DND-41 (cell line): ENCODE results near the gene CEP95.
A peak's percentile ranks its signal among the peaks of the same experiment; 100 is the strongest.

Experiments used
- ATAC-seq: fragments of 200-7000 bp; cut with Tn5 transposase; 3 replicates; pipeline ENCODE4 v1.9.1; 2021; ENCODE audit warnings: low read depth; ENCODE audit not compliant: insufficient read depth
- DNase-seq: peaks from one replicate; pipeline ENCODE4 v3.0.0-alpha.2; 2020
- H2AFZ ChIP-seq: 2 replicates; pipeline ENCODE4 v1.6.0; 2012; ENCODE audit warnings: low read depth, low read length
- H3K27ac ChIP-seq: 2 replicates; pipeline ENCODE4 v1.5.1; 2012; ENCODE audit warnings: low read length, inconsistent platforms
- H3K27me3 ChIP-seq: fragments of 200-600 bp; sonication (generic); 2 replicates; pipeline ENCODE4 v1.6.0; 2012; ENCODE audit warnings: low read length, mild to moderate bottlenecking, inconsistent platforms; ENCODE audit not compliant: insufficient read depth, poor library complexity
- H3K36me3 ChIP-seq: 2 replicates; pipeline ENCODE4 v1.5.1; 2012; ENCODE audit warnings: low read length, inconsistent platforms; ENCODE audit not compliant: insufficient read depth
- H3K4me1 ChIP-seq: 2 replicates; pipeline ENCODE4 v1.5.1; 2012; ENCODE audit warnings: mild to moderate bottlenecking, low read length; ENCODE audit not compliant: insufficient read depth
- H3K4me2 ChIP-seq: 2 replicates; pipeline ENCODE4 v1.6.0; 2012; ENCODE audit warnings: mild to moderate bottlenecking, moderate library complexity, low read length, inconsistent platforms; ENCODE audit not compliant: insufficient read depth
- H3K4me3 ChIP-seq, 2 experiments: fragments of 200-600 bp in 1 of 2; shearing (Covaris generic) in 1 of 2; 2 replicates each; pipeline ENCODE4 v1.5.1; 2012 to 2016; ENCODE audit warnings: inconsistent platforms in 2 of 2, low read length in 2 of 2, mild to moderate bottlenecking in 2 of 2, low read depth in 1 of 2, moderate library complexity in 1 of 2
- H3K79me2 ChIP-seq: 2 replicates; pipeline ENCODE4 v1.6.0; 2012; ENCODE audit warnings: low read length, inconsistent platforms; ENCODE audit not compliant: insufficient read depth
- H3K9ac ChIP-seq: 2 replicates; pipeline ENCODE4 v1.6.0; 2012; ENCODE audit warnings: low read depth, mild to moderate bottlenecking, inconsistent platforms, low read length, moderate library complexity
- H3K9me3 ChIP-seq: 2 replicates; pipeline ENCODE4 v1.5.1; 2012; ENCODE audit warnings: low read length, moderate library complexity, mild to moderate bottlenecking, inconsistent platforms; ENCODE audit not compliant: insufficient read depth, severe bottlenecking
- H4K20me1 ChIP-seq: 2 replicates; pipeline ENCODE4 v1.6.0; 2012; ENCODE audit warnings: low read length; ENCODE audit not compliant: insufficient read depth
- CTCF ChIP-seq: IDR thresholded peaks from 2 replicates; pipeline ENCODE4 v1.5.1; 2012; ENCODE audit warnings: borderline replicate concordance, low read length, moderate library complexity, mild to moderate bottlenecking; ENCODE audit not compliant: poor library complexity, severe bottlenecking; ENCODE audit errors: extremely low read depth
- EZH2 ChIP-seq: IDR thresholded peaks from 3 replicates; pipeline ENCODE4 v1.6.1; 2012; ENCODE audit warnings: borderline replicate concordance, low read depth, mild to moderate bottlenecking, moderate library complexity, low read length, inconsistent platforms; ENCODE audit not compliant: severe bottlenecking

The CEP95 gene

DNA sequence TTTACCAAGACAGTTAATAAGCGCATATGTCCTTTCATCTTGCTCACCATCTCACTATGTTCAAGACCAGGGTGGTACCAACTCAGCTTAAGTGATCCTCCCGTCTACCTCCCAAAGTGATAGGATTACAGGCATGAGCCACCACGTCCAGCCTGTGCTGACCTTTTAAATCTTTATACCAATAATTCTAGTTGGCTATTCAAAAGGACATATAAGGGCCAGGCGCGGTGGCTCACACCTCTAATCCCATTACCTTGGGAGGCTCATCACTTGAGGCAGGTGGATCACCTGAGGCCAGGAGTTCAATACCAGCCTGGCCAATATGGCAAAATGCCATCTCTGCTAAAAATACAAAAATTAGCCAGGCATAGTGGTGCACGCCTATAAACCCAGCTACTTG lies 2.4 kb downstream of the CEP95 start:
- Histone ChIP-seq H3K4me1 (peaks cover 34% of the 10 kb centered on the region), H3K9ac (0 out of 2 replicates have a peak overlapping the region, but pooled peaks have one; percentile 9), H3K27ac (peak overlapping the region; percentile 2; the same call in 1 of the 2 replicates), H2AFZ (no peak overlapping the region), H3K4me3 (peak overlapping the region in 1 of 2 experiments; percentile 4; a peak in 1 of 4 replicates), H4K20me1 (peaks cover 40% of the 10 kb centered on the region), H3K79me2 (peaks cover 84% of the 10 kb centered on the region), H3K9me3 (no peaks in the 10 kb centered on the region), H3K27me3 (no peaks in the 10 kb centered on the region), H3K4me2 (peak overlapping the region; percentile 85), H3K36me3 (peaks cover 71% of the 10 kb centered on the region)
- DNase-seq (no peak), ATAC-seq (no peak)
- no peak for TF ChIP-seq CTCF
- no peak for TF ChIP-seq EZH2

GRCh38 chr17:64515419-64515818 lies 8.6 kb downstream of the CEP95 start:
- H4K20me1 ChIP-seq, result no peaks in the 10 kb centered on the region
- ATAC-seq (no peak), DNase-seq (no peak)
- H3K27me3 ChIP-seq, result no peaks in the 10 kb centered on the region
- H3K79me2 ChIP-seq, result peaks cover 55% of the 10 kb centered on the region
- no peaks in the 10 kb centered on the region for H3K4me1 ChIP-seq
- H3K4me2 ChIP-seq, result no peak overlapping the region
- H2AFZ ChIP-seq, result no peak overlapping the region
- H3K36me3 ChIP-seq, result peaks cover 96% of the 10 kb centered on the region
- no peak for TF ChIP-seq EZH2
- TF ChIP-seq CTCF, result no peak
- H3K9me3 ChIP-seq, result no peaks in the 10 kb centered on the region
- H3K27ac ChIP-seq, result no peak overlapping the region
- H3K9ac ChIP-seq, result no peak overlapping the region
- no peak overlapping the region for H3K4me3 ChIP-seq

DNA sequence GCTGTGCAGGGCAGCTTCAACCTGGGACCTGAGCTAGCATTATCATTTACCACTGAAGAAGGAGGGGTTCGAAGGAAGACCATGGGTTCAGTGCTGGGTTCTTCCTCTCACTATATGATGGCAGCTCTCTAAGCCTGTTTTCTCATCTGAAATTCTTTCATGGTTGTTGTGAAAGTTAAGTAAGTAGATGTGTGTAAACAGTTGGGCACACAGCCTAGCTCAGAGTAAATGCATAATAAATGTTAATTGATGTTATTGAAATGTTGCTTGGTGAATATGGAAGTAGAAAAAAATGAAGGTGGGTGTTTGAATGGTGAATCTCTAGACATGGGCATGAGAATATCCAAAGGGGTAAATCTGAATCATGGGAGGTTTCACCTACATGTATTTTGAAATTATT lies 9.1 kb downstream of the CEP95 start:
- H3K4me2 ChIP-seq, result no peak overlapping the region
- no peak for TF ChIP-seq EZH2
- TF ChIP-seq CTCF, result no peak
- no peak overlapping the region for H3K27ac ChIP-seq
- H3K79me2 ChIP-seq, result peaks cover 51% of the 10 kb centered on the region
- no peak overlapping the region for H3K4me3 ChIP-seq
- H3K9me3 ChIP-seq, result no peaks in the 10 kb centered on the region
- H3K9ac ChIP-seq, result no peak overlapping the region
- ATAC-seq (no peak), DNase-seq (no peak)
- H3K4me1 ChIP-seq, result no peaks in the 10 kb centered on the region
- H4K20me1 ChIP-seq, result no peaks in the 10 kb centered on the region
- peaks cover 95% of the 10 kb centered on the region for H3K36me3 ChIP-seq
- H3K27me3 ChIP-seq, result no peaks in the 10 kb centered on the region
- no peak overlapping the region for H2AFZ ChIP-seq

DNA sequence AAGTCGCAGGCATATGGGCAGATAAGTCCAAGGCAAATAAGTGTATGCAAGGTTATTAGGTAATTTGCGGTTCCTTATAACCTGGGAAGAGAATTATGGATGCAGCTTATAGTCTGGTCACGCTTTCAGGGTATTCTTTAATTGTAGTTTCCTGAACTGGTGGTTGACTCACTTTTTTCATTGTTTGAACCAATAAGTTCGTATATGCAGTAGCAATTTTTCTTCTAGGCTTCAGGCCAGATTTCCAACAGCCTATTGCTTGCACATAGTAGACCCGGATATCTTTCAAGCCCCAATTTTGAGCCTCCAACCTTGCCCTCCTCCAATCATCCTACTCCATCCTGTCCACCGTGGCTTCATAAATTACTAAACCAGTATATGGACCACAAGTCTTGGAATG lies 12.8 kb downstream of the CEP95 start:
- Histone ChIP-seq H3K4me1 (no peaks in the 10 kb centered on the region), H4K20me1 (no peaks in the 10 kb centered on the region), H3K36me3 (peaks cover 93% of the 10 kb centered on the region), H3K79me2 (peaks cover 25% of the 10 kb centered on the region), H3K27me3 (no peaks in the 10 kb centered on the region), H3K4me2 (no peak overlapping the region), H3K27ac (no peak overlapping the region), H3K9ac (no peak overlapping the region), H2AFZ (no peak overlapping the region), H3K4me3 (no peak overlapping the region), H3K9me3 (no peaks in the 10 kb centered on the region)
- TF ChIP-seq EZH2 (no peak), CTCF (no peak)
- DNase-seq (no peak), ATAC-seq (no peak)
